GM18868 (cell line): ENCODE results near the gene COL10A1.

Source experiments
- ATAC-seq: cut with Tn5 transposase; IDR thresholded peaks from one replicate; pipeline ENCODE4 v1.9.1; 2021; ENCODE audit warnings: mild to moderate bottlenecking, moderate library complexity; ENCODE audit not compliant: unreplicated experiment

Gene COL10A1

DNA sequence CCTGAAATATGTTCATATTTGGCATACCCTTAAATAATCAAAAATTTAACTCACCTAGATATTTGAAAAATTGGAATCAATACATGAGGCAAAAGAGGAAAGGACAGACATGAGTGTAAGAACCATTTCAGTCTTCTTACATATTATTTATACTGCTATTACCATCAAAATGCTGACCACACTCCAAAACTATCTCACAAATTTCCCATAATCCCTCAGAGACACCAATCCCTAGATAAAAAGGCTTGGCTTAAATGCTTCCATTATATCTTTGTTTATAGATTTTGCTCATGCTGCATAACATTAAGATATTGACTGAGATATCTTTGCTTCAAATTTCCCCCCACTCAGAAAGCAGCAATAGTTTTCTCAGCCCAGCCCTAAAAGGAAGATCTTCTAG lies 37.0 kb downstream of the COL10A1 start:
- no peak for ATAC-seq

DNA sequence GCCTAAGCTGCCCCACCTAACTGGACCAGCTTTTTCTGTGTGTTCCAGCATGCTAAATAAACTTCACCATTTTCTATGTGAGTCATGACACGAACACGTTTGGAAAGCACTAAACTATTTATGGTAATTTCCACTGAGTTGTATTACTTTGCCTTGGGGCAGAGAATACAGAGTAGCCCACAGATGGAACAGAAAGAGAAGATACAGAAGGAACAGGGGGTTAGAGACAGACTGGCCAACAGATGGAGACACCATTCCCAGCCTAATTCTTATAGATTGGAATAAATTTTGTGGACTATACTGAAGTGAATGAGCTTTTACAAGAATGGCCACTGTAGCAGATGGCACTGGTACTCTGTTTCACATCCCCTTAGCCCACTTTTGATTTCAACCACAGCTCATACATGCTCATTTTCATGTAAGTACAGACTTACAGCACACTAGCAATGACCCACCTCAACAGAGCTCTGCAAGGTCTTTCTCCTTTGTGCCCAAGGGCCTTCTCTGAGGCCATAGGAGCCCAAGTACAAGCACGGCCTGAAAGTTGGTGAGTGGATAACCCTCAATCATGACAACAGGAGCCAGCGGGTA lies 38.4 kb downstream of the COL10A1 start:
- ATAC-seq: peak; percentile 89

- ATAC-seq: no peak
Observed at GRCh38 chr6:116084284-116084683, 41.6 kb downstream of the COL10A1 start.

GRCh38 chr6:116083052-116083451 lies 42.9 kb downstream of the COL10A1 start:
- ATAC-seq: no peak

DNA sequence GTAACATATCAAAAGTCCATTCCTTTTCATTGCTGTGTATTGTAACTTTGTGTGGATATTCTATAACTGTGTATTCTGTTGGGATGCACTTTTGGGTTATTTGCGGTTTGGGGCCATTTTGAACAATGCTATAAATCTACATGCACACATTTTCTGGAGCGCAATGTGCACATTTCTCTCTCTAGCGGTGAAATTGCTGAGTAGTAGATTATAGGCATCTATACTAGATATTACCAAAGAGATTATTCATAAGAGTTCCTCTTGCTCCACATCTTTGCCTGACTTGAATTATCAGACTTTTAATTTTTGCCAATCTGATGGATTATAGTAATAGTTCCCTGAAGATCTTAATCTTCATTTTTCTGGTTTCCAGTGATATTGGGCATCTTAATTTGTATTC lies 47.0 kb downstream of the COL10A1 start:
- ATAC-seq: no peak

- ATAC-seq: no peak
Observed at GRCh38 chr6:116078522-116078921, 47.4 kb downstream of the COL10A1 start.

DNA sequence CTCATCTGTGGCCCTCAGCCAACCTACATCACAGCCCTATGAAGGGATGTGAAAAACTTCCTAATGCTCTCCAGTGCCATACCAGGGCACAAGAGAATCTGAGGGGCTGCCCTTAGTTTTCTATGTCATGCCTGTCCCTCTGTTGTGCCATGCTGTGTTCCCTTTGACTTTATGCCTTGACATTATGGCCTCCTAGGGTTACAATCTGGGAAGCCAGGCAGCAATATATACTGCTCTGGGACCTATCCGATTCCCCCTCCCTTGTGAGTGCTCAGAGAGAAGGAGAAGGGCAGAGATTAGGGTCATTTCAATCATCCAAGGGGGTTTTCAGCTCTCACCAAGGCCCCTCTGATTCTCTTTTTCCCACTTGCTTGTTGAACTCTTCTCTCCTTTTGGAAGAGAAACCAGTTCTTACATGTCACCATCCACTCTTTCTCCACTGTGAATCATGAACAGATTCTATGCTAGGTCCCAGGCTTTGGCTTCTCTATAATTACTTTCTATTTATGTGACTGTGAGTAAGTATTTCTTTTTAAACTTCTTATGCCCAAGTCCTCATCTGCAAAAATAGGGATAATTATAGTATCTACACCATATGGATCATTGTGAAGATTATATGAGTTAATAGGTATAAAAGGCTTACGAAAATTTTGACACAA lies 51.1 kb downstream of the COL10A1 start:
- no peak for ATAC-seq

DNA sequence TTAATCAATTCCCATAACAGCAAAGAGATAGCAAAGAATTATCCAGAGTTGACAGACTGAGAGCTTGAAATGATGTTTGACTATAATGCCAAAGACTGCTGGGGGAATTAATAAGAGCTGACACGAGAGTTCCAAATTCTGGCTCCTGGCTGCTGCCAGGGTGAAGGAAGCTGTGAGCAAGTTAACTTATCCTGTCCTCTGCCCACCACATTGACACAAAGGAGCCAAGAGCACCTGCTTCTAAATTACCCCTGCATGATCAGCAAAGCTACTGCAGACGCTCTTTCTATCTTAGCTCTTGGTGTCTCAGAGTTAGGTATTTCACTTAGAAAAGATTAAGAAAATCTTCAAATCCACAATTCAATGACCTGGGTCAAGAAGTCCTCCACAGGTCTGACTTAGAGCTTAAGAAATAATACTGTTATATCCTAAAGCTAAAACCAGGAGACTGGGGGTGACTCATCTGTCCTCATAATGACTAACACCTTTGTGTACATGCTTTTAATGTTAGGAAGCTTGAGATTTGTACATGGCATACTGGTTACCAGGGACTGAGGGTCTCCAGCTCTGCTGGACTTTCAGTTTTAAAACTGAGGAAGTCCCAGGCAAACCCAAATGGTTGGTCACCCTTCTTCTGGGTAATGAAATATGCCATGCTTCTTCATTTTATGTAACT lies 52.0 kb downstream of the COL10A1 start:
- peak; percentile 32 for ATAC-seq

GRCh38 chr6:116072368-116072767 lies 53.6 kb downstream of the COL10A1 start:
- ATAC-seq: no peak

DNA sequence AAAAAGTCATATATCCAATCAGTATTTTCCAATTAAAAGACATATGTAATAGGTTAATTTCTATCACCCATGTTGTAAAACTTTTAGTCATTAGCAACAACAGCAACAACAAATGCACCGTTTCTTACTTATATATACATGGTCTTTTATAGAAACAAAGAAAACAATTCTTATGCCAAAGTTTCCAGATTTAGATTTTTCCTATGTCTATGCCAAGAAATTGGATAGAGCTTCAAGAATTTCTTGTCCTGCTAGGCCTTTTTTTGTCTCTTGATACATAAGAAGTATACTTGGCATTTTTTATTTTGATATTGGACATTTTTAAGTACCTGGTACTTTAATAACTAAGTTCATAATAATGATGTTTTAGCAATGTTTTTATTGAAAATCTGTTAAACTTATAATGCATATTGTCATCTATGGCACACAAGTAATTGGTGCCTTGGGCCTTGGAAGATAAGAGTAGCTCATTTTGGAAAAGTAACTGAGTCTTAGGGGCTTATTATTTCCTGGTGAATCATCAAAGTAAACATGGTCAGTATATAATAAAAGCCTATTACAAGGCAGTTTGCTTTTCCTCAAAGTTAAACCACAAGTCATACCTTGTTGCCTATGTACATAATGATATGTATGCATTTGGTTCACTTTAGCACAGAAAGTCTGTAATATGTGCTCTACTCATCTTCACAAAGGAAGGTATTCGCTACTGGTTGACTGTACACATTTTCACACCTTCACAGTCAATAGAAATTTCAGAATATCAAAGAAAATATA lies 55.1 kb downstream of the COL10A1 start:
- peak; percentile 78 for ATAC-seq

GRCh38 chr6:116070101-116070500 lies 55.8 kb downstream of the COL10A1 start:
- no peak for ATAC-seq
